ENCODE measurements around the gene PRPF19. TPM values are rescaled to one million over a fixed set of nuclear protein-coding genes. Genes with fewer than 3 reads are reported as not detected.

Gene PRPF19
- total RNA-seq, 5 donors from 2014 or later (not counting 1 experiment from before 2014, with no cell fraction given), result 81.7 to 106 (median 96.9) TPM

DNA sequence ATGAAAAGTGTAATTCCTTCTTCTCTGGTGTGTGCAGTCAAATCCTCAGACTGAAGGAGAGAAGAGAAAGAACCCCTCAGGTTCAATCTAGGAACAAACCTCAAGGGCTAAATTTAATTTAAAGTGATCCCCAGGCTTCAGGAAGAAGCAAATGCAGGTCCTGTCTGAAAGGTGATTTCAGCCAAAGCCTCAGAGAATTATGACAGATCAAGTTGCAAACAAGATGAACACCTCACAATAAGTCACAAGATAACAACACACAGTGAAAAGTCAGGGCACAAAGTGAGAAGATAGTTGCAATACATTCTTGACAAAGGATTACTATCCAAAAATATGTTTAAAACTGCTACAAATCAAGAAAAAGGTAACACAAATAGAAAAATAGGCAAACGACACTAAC lies 27.3 kb downstream of the PRPF19 start:
- H3K9me3 ChIP-seq, result no peaks in the 10 kb centered on the region
- no peaks in the 10 kb centered on the region for H3K27me3 ChIP-seq (replicated peaks in 1 of 2; ENCODE audit: control insufficient read depth in 2 of 2, extremely low read depth in 1 of 2, insufficient read depth in 2 of 2, low read length in 1 of 2)
- no peaks in the 10 kb centered on the region for H3K27me3 Mint-ChIP-seq
- peaks cover 0 to 8% (median 6%) of the 10 kb centered on the region in 3 donors for H3K4me1 Mint-ChIP-seq
- peaks cover 0 to 21% of the 10 kb centered on the region in 2 donors for H3K36me3 ChIP-seq (ENCODE audit: control insufficient read depth in 2 of 2, extremely low read depth in 1 of 2, insufficient read depth in 1 of 2, low read length in 1 of 2)
- H3K36me3 Mint-ChIP-seq, result peaks cover 44% of the 10 kb centered on the region
- no CpG with 5 or more reads among the region's 1 CpG for WGBS (ENCODE audit: insufficient coverage)
- H3K9me3 Mint-ChIP-seq, result no peaks in the 10 kb centered on the region
- H3K4me1 ChIP-seq (ENCODE audit: control insufficient read depth in 1 of 2, extremely low read depth in 1 of 2, insufficient read depth in 2 of 2, low read length in 2 of 2), result no peaks in the 10 kb centered on the region
- no peak for ATAC-seq (replicated peaks in 1 of 4)
- no peak overlapping the region for H3K27ac ChIP-seq (ENCODE audit: low read length)
- ChIA-PET CTCF (no interaction called here), POLR2A (no interaction called here)
- DNase-seq, result no peak
- H3K27ac Mint-ChIP-seq, result no peak overlapping the region
- H3K4me3 ChIP-seq (ENCODE audit: control insufficient read depth in 1 of 2, extremely low read depth in 1 of 2, low read length in 1 of 2), result no peak overlapping the region
- H3K4me3 Mint-ChIP-seq, result no peak overlapping the region

DNA sequence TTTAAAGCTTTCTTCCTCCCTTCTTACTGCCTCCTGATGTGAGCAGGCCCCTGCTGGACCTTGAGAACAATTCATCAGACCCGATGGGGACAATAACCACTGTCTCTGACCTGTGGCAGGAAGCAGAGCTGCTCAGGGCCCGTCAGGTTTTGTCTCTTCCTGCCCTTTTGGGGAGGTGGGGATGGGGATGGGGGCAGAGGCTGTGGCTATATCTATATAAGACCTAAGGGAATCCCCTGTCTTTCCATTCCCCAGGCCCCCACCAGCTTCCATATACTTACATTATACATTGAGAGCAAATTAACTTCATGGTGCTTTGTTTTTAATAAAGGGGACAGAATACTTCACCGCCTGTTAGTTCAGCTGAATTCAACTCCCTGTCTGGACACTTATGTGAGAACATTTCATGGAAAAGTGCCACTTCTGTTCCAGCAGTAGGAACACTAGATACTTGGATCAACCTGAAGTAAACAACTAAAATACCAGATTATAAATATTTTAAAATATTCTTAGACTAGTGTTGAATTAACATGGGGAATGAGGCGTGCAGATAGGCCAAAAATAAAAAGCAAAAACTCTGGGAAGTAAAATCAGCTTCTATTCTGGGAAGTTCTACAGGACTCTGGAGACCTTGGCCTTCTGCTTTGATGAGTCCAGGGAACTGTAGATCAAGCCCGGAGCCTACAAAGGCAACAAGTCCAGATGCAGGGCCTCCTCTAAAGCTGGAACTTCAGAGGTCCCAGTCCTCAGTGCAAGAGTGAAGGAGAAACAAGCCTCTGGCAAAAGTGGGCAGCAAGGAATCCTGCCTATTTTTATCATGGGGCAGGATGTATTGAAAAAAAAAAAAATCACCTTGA lies 27.9 kb downstream of the PRPF19 start:
- H3K9me3 Mint-ChIP-seq, result no peaks in the 10 kb centered on the region
- no peak for DNase-seq
- ATAC-seq (replicated peaks in 1 of 4), result no peak
- no peak overlapping the region for H3K27ac Mint-ChIP-seq
- Histone ChIP-seq H3K4me3 (ENCODE audit: control insufficient read depth in 1 of 2, extremely low read depth in 1 of 2, low read length in 1 of 2) (no peak overlapping the region), H3K4me1 (ENCODE audit: control insufficient read depth in 1 of 2, extremely low read depth in 1 of 2, insufficient read depth in 2 of 2, low read length in 2 of 2) (peaks cover 0 to 3% of the 10 kb centered on the region in 2 experiments), H3K36me3 (ENCODE audit: control insufficient read depth in 2 of 2, extremely low read depth in 1 of 2, insufficient read depth in 1 of 2, low read length in 1 of 2) (peaks cover 0 to 21% of the 10 kb centered on the region in 2 donors), H3K27me3 (replicated peaks in 1 of 2; ENCODE audit: control insufficient read depth in 2 of 2, extremely low read depth in 1 of 2, insufficient read depth in 2 of 2, low read length in 1 of 2) (no peaks in the 10 kb centered on the region), H3K27ac (ENCODE audit: low read length) (no peak overlapping the region), H3K9me3 (no peaks in the 10 kb centered on the region)
- no peaks in the 10 kb centered on the region for H3K27me3 Mint-ChIP-seq
- CTCF ChIA-PET, result interaction anchor here in 1 of 2 donors (0.6 kb wide), 1 partner anchor 34 kb away, joined by 5 read pairs; no protein-coding TSS in a partner anchor
- H3K4me3 Mint-ChIP-seq, result no peak overlapping the region
- POLR2A ChIA-PET, result no interaction called here
- peaks cover 3 to 5% (median 3%) of the 10 kb centered on the region in 3 donors for H3K4me1 Mint-ChIP-seq
- H3K36me3 Mint-ChIP-seq, result peaks cover 39% of the 10 kb centered on the region
- WGBS (ENCODE audit: insufficient coverage), result 100% methylated on average over 2 of the region's 5 CpGs

DNA sequence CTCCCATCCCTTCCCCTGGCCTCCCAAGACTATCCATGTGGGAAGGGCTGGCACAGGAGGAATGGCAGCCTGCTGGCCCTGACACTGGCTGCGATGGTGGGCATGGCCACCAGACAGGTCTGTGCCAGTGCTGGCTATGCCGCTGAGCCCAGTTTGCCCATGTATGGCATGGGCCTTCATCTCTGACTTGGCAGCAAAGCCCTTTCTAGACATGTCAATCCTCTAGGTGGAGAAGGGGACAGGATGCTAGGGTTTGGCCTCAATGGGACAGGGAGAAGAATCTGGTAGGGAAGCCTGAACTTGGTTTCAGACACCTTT lies 30.3 kb downstream of the PRPF19 start:
- DNase-seq (no peak), ATAC-seq (replicated peaks in 1 of 4) (no peak)
- Mint-ChIP-seq H3K27ac (no peak overlapping the region), H3K9me3 (no peaks in the 10 kb centered on the region), H3K4me3 (no peak overlapping the region), H3K36me3 (peaks cover 22% of the 10 kb centered on the region), H3K4me1 (peaks cover 13% of the 10 kb centered on the region in 3 donors), H3K27me3 (no peaks in the 10 kb centered on the region)
- H3K4me3 ChIP-seq (ENCODE audit: control insufficient read depth in 1 of 2, extremely low read depth in 1 of 2, low read length in 1 of 2), result no peak overlapping the region
- CTCF ChIA-PET, result interaction anchor here in 1 of 2 donors (0.5 kb wide), 1 partner anchor 76 kb away, joined by 6 read pairs; no protein-coding TSS in a partner anchor
- WGBS (ENCODE audit: insufficient coverage), result 100% methylated on average over 1 of the region's 2 CpGs
- H3K27me3 ChIP-seq (replicated peaks in 1 of 2; ENCODE audit: control insufficient read depth in 2 of 2, extremely low read depth in 1 of 2, insufficient read depth in 2 of 2, low read length in 1 of 2), result peaks cover 0 to 8% of the 10 kb centered on the region in 2 experiments
- H3K9me3 ChIP-seq, result no peaks in the 10 kb centered on the region
- POLR2A ChIA-PET, result no interaction called here
- peaks cover 5 to 26% of the 10 kb centered on the region in 2 experiments for H3K4me1 ChIP-seq (ENCODE audit: control insufficient read depth in 1 of 2, extremely low read depth in 1 of 2, insufficient read depth in 2 of 2, low read length in 2 of 2)
- no peak overlapping the region for H3K27ac ChIP-seq (ENCODE audit: low read length)
- peaks cover 0 to 21% of the 10 kb centered on the region in 2 donors for H3K36me3 ChIP-seq (ENCODE audit: control insufficient read depth in 2 of 2, extremely low read depth in 1 of 2, insufficient read depth in 1 of 2, low read length in 1 of 2)

GRCh38 chr11:60875366-60876167 lies 30.8 kb downstream of the PRPF19 start:
- Mint-ChIP-seq H3K36me3 (peaks cover 17% of the 10 kb centered on the region), H3K9me3 (no peaks in the 10 kb centered on the region), H3K27me3 (no peaks in the 10 kb centered on the region), H3K4me1 (peaks cover 17 to 18% (median 17%) of the 10 kb centered on the region in 3 donors), H3K4me3 (no peak overlapping the region), H3K27ac (no peak overlapping the region)
- DNase-seq (no peak), ATAC-seq (replicated peaks in 1 of 4) (no peak)
- Histone ChIP-seq H3K36me3 (ENCODE audit: control insufficient read depth in 2 of 2, extremely low read depth in 1 of 2, insufficient read depth in 1 of 2, low read length in 1 of 2) (peaks cover 0 to 18% of the 10 kb centered on the region in 2 donors), H3K4me1 (ENCODE audit: control insufficient read depth in 1 of 2, extremely low read depth in 1 of 2, insufficient read depth in 2 of 2, low read length in 2 of 2) (peaks cover 8 to 32% of the 10 kb centered on the region in 2 experiments), H3K9me3 (no peaks in the 10 kb centered on the region), H3K4me3 (ENCODE audit: control insufficient read depth in 1 of 2, extremely low read depth in 1 of 2, low read length in 1 of 2) (no peak overlapping the region), H3K27ac (ENCODE audit: low read length) (no peak overlapping the region), H3K27me3 (replicated peaks in 1 of 2; ENCODE audit: control insufficient read depth in 2 of 2, extremely low read depth in 1 of 2, insufficient read depth in 2 of 2, low read length in 1 of 2) (peaks cover 0 to 13% of the 10 kb centered on the region in 2 experiments)
- WGBS (ENCODE audit: insufficient coverage), result 92% methylated on average over 5 of the region's 7 CpGs
- ChIA-PET CTCF (interaction anchor here in 1 of 2 donors (0.5 kb wide), 1 partner anchor 75 kb away, joined by 6 read pairs; no protein-coding TSS in a partner anchor), POLR2A (no interaction called here)

- Mint-ChIP-seq H3K36me3 (peaks cover 9% of the 10 kb centered on the region), H3K4me1 (peaks cover 17 to 18% (median 17%) of the 10 kb centered on the region in 3 donors), H3K27ac (no peak overlapping the region), H3K27me3 (peaks cover 0 to under 1% of the 10 kb centered on the region in 2 donors), H3K9me3 (no peaks in the 10 kb centered on the region), H3K4me3 (no peak overlapping the region)
- H3K36me3 ChIP-seq (ENCODE audit: control insufficient read depth in 2 of 2, extremely low read depth in 1 of 2, insufficient read depth in 1 of 2, low read length in 1 of 2), result peaks cover 0 to 10% of the 10 kb centered on the region in 2 donors
- 79% methylated on average over 3 of the region's 13 CpGs for WGBS (ENCODE audit: insufficient coverage)
- no peak overlapping the region for H3K27ac ChIP-seq (ENCODE audit: low read length)
- no peak for ATAC-seq (replicated peaks in 1 of 4)
- peaks cover 0 to 13% of the 10 kb centered on the region in 2 experiments for H3K27me3 ChIP-seq (replicated peaks in 1 of 2; ENCODE audit: control insufficient read depth in 2 of 2, extremely low read depth in 1 of 2, insufficient read depth in 2 of 2, low read length in 1 of 2)
- ChIA-PET POLR2A (no interaction called here), CTCF (no interaction called here)
- H3K4me1 ChIP-seq (ENCODE audit: control insufficient read depth in 1 of 2, extremely low read depth in 1 of 2, insufficient read depth in 2 of 2, low read length in 2 of 2), result peaks cover 8 to 38% of the 10 kb centered on the region in 2 experiments
- no peak for DNase-seq
- no peaks in the 10 kb centered on the region for H3K9me3 ChIP-seq
- H3K4me3 ChIP-seq (ENCODE audit: control insufficient read depth in 1 of 2, extremely low read depth in 1 of 2, low read length in 1 of 2), result no peak overlapping the region
Measured at GRCh38 chr11:60874421-60875365, 31.7 kb downstream of the PRPF19 start.

Measured in T-cell (primary cell).